HG03378 (cell line): ENCODE data around the gene TREM1.
"Not testable (repeated sequence)": the region's sequence is repeated elsewhere in the genome, so short reads cannot be mapped to it uniquely, and the experiment has no call there.

Experiments used
- ATAC-seq: cut with Tn5 transposase; IDR thresholded peaks from one replicate; pipeline ENCODE4 v1.9.1; 2021; ENCODE audit warnings: mild to moderate bottlenecking, moderate library complexity; ENCODE audit not compliant: unreplicated experiment

Gene TREM1

GRCh38 chr6:41262401-41262800 is 24.1 kb downstream of the TREM1 start:
- no peak for ATAC-seq

DNA sequence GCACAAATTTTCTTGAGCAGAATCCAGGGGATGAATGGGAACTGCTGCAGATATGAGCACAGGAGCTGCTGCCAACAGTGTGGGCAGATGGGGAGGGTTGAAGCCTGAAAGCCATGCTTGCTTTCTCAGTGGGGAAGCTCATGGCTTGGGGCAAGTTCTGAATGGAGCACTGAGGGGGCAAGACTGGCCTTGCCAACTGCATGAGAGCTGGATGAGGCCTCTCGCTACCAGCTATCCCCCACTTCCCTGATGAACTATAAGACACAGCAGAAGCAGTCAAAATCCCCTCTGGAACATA is 28.3 kb downstream of the TREM1 start:
- no peak for ATAC-seq

DNA sequence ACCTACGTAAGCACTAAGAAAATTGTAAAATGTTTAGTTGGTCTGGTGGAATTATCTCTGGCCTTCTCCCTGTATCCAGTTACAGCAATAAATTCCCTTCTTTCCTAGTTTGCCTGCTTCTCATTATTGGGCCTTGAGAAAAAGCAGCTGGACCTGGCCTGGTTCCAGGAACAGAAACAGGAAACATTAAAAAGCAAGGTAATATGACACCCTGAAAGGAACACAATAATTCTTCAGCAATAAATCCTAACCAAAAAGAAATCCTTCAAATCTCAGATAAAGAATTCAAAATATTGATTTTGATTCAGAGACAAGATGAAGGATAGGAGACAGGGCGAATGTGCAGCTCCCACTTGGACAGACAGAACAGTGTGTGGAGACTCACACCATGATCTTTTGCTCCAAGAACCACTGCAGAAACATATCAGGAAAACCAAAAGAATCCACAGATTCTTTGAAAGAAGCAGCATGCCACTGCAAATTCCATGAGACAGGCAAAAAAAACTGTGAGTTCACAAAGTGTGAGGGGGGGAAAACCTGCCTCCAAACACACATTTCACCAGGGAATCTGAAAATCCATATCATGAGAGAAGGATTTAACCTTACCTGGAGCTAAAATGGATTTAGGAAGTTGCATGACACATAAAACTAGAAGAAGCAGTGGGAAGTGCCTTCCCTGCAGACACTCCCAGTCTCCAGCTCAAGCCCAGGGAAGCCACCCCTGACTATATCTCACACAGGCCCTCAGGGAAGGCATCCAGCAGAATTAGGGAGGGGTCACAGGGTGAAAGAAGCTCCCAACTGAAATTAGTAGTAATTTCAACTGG is 28.9 kb downstream of the TREM1 start:
- no peak for ATAC-seq

DNA sequence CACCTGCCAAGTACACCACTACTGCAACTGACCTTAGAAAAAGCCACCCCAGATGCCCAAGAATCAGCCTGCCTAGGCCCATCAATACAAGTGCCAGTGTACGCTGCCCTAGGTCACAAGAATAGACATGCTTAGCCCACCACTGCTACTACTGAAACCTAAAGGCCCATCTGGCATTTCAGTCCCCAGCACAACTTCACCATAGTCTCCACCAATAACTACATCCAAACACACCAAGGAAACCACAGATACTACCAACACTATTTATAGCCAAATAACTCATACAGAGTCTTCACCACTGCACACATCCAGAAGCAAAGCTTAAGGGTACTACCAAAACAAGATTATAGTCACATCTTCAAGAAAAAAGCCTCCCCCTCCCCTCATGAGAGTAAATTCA is 30.1 kb downstream of the TREM1 start:
- peak; percentile 75 for ATAC-seq

DNA sequence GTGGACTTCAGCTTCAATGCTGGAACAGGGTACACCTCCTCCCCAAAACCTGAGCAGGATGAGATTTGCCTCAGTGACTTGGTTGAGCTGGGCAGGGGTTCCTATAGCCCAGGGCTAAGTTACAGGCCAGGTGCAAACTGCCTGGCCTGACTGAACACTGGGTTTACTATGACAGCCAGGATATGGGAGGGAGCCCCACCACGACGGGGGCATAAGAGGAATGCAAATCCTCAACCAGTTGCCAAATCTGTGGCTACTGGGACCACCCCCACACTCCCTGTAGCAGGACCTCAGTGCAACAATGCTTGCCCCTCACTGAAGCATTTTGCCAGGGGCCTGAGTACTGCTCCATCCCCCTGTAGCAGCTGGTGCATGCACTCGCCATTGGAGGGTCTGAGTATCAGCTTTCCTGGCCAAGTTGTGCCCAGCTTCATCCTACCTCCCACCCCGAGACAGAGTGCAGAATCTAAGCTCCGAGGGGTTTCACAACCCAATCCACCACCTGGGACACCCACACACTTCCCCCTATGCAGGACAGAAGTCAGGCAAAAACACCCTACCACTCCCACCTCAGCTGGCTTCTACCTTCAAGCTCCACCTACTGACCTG is 30.7 kb downstream of the TREM1 start:
- ATAC-seq = no peak

- no peak for ATAC-seq
Observed at GRCh38 chr6:41255110-41255509, 31.4 kb downstream of the TREM1 start.

GRCh38 chr6:41252401-41253169 is 33.9 kb downstream of the TREM1 start:
- ATAC-seq = no peak

DNA sequence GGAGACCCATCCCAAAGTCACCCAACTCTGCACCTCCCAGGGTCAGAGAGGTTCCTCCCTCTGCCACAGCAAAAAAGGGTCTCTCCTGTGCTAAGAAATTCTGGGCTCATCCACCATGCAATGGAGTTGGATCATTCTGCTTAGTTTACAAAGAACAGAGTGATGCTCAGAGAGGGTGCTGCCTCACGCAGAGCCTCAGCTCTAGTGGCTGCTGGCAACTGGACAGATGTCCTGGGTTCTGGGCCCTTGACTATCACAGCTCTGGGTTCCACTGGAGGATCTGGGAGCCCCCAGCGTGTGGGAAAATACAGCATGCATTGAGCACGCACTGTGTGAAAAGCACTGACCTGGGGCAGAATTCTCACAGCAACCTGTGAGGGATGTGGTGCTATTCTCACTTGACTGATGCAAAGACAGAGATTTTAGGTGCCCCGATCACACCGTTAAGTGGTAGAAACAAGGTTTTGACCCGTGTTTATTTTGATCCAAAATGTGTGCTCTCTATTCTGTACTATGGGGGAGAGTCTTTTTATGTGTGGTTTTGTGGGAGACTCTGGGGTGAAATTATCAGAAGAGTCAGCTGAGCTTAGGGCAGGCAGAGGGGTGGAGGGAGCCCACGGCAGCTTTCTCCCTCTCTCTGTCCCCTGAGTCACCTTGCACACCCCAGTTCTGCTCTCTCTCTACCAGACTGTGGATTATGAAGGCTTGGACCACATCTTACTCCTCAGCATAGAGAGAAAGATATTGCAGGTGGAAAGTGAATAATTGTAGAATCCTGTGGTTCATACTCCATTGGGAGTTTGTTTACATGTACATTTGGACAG is 38.4 kb downstream of the TREM1 start:
- no peak for ATAC-seq

DNA sequence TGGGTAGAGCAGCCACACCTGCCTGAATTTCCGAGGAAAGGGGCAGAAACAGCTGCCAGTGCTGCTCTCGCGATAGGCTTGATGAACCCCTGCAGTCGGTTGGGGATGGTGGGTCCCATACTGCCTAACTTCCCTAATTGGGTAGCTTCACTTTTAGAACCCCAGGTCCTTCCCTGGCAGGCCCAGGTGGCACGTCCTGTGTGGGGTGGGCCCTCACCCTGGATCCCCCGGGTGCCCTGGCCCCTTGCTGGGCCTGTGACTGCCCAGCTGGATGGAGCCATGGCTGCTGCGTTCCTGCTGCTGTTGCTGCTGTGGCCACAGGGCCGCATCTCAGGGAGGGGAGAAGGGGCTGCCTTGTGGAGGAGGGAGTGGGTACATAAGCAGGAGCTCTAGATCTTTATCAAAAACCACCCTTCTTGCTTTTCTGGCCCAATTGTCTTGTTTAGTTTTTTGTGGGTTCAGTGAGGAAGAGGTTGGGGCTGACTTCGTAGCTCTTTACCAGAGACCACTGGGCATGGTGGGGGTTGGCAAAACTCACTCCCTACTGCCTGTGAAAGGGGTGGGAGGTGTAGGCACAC is 39.1 kb downstream of the TREM1 start:
- no peak for ATAC-seq

- ATAC-seq = not testable (repeated sequence)
Observed at GRCh38 chr6:41246529-41246928, 40.0 kb downstream of the TREM1 start.

DNA sequence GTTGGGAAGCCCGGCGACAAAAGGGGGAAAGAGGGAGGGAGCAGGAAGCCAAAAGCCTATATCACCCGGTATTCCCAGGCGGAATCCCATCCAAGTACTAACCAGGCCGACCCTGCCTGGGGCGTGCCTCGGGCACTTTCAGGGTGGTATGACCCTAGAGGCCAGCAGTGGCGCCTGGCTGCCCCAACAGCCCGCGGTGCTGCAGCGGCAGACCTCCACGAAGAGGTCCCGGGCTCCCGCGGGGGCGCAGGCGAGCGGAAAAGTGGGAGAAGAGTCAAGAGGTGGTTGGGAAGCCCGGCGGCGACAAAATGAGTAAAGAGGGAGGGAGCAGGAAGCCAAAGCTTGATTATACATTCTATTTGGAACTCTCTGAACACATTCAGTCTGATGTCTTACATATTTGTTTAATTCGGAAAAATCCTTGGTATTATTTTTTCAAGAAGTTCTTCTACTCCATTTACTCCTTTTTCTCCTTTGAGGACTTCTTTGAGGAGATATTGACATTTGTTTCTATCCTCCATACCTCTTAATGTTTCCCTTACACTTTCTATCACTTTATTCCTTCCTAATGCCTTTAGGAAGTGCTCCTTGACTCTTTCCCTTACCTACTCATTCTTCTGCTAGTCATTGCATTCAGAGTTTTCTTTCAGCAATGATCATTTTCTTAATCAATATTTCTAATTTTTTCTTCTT is 46.9 kb downstream of the TREM1 start:
- ATAC-seq = no peak

- ATAC-seq = no peak
Observed at GRCh38 chr6:41237128-41237527, 49.4 kb downstream of the TREM1 start.

GRCh38 chr6:41236276-41236675 is 50.2 kb downstream of the TREM1 start:
- no peak for ATAC-seq

GRCh38 chr6:41232667-41233066 is 53.8 kb downstream of the TREM1 start:
- no peak for ATAC-seq

GRCh38 chr6:41231246-41231645 is 55.2 kb downstream of the TREM1 start:
- ATAC-seq = no peak

GRCh38 chr6:41229721-41230120 is 56.8 kb downstream of the TREM1 start:
- no peak for ATAC-seq

DNA sequence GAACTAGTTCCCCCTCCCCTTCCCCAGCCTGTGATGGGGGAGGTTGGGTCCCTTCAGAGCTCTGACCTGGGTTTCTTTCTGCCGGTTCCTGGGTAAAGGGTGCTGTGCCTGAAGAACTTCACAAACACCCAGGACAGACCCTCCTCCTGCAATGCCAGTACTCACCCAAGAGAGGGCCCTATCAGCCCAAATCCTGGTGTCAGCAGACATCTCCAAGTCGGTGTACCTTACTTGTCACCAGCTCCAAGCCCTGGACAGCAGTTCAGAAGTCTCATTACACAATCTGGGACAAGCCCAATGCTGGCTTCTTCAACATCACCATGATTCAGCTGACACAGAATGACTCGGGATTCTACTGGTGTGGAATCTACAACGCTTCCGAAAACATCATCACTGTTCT is 57.9 kb downstream of the TREM1 start:
- no peak for ATAC-seq

DNA sequence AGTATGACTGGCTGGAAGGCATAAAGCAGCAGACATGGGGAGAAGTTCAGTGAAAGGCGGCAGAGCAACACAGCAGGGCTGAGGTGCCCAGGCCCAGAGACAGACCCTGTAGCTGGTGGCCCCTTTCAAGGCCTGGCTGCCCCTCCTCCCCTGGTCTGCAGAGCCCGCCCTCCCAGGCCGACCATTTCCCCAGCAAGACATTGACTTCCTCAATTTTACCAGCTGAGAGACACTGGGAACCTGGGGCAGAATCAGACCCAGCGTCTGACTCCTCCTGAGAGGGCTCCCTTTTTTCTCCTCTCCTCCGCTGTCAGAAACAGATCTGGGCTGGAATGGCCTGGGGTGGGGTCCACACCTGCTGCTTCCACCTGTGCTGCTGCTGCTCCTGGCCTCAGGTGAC is 58.4 kb downstream of the TREM1 start, which contains the start of gene TREML4:
Gene TREML4 (plus strand): TSS at position 254 of the 400 bp plus-strand sequence. CDS start 79 bp downstream, at position 333.
- ATAC-seq = no peak

- ATAC-seq = no peak
Observed at GRCh38 chr6:41226752-41227151, 59.7 kb downstream of the TREM1 start.

GRCh38 chr6:41224800-41225199 is 61.7 kb downstream of the TREM1 start:
- no peak for ATAC-seq
